Loucy (cell line): ENCODE data around the gene DMWD.

Experiments
- H2AFZ ChIP-seq: fragments of 200-600 bp; sonication (generic); 2 replicates; pipeline ENCODE4 v1.6.0; 2016; ENCODE audit warnings: antibody characterized with exemption, mild to moderate bottlenecking, low read length, moderate library complexity
- H3F3A ChIP-seq: fragments of 200-600 bp; 2 replicates; pipeline ENCODE4 v1.6.0; 2016; ENCODE audit warnings: antibody characterized with exemption, low read depth, mild to moderate bottlenecking
- H3K27me3 ChIP-seq: fragments of 200-600 bp; sonication (generic); 2 replicates; pipeline ENCODE4 v1.6.1; 2014; ENCODE audit warnings: low read length, mild to moderate bottlenecking; ENCODE audit not compliant: insufficient read depth, poor library complexity, severe bottlenecking
- H3K36me3 ChIP-seq: fragments of 200-600 bp; sonication (generic); 2 replicates; pipeline ENCODE4 v1.6.1; 2016; ENCODE audit warnings: low read length; ENCODE audit not compliant: insufficient read depth
- H3K4me1 ChIP-seq: fragments of 200-600 bp; sonication (generic); 2 replicates; pipeline ENCODE4 v1.5.1; 2014; ENCODE audit warnings: low read length, mild to moderate bottlenecking; ENCODE audit not compliant: insufficient read depth, poor library complexity, severe bottlenecking
- H3K4me2 ChIP-seq: fragments of 200-600 bp; sonication (generic); 2 replicates; pipeline ENCODE4 v1.6.0; 2014; ENCODE audit warnings: antibody characterized with exemption, low read length, low read depth, mild to moderate bottlenecking; ENCODE audit not compliant: poor library complexity, severe bottlenecking
- H3K4me3 ChIP-seq: fragments of 200-600 bp; sonication (generic); 2 replicates; pipeline ENCODE4 v1.5.1; 2014; ENCODE audit warnings: low read length, mild to moderate bottlenecking, mixed read lengths; ENCODE audit not compliant: poor library complexity, severe bottlenecking
- H3K79me2 ChIP-seq: fragments of 200-600 bp; sonication (generic); 2 replicates; pipeline ENCODE4 v1.6.1; 2014; ENCODE audit warnings: low read length; ENCODE audit not compliant: insufficient read depth
- H3K9ac ChIP-seq: fragments of 200-600 bp; sonication (generic); 2 replicates; pipeline ENCODE4 v1.6.0; 2014; ENCODE audit warnings: mild to moderate bottlenecking, low read depth, low read length, moderate library complexity; ENCODE audit not compliant: poor library complexity, severe bottlenecking
- H3K9me2 ChIP-seq: fragments of 200-600 bp; sonication (generic); replicated peaks from 2 replicates; pipeline ENCODE4 v1.6.1; 2016; ENCODE audit warnings: low read depth, low read length, mixed read lengths
- H3K9me3 ChIP-seq: fragments of 200-600 bp; sonication (generic); 2 replicates; pipeline ENCODE4 v1.6.1; 2014; ENCODE audit warnings: mild to moderate bottlenecking, antibody characterized with exemption, low read length, low read depth; ENCODE audit not compliant: insufficient read depth
- H4K20me1 ChIP-seq: fragments of 200-600 bp; sonication (generic); 2 replicates; pipeline ENCODE4 v1.6.0; 2014; ENCODE audit warnings: antibody characterized with exemption, low read length, mild to moderate bottlenecking; ENCODE audit not compliant: insufficient read depth, poor library complexity, severe bottlenecking
- CTCF ChIP-seq: fragments of 200-600 bp; sonication (generic); conservative IDR thresholded peaks from 2 replicates; pipeline ENCODE4 v1.5.1; 2014; ENCODE audit warnings: mild to moderate bottlenecking, antibody characterized with exemption, low read length
- EZH2phosphoT487 ChIP-seq: fragments of 200-600 bp; IDR thresholded peaks from 2 replicates; pipeline ENCODE4 v1.6.1; 2018; ENCODE audit warnings: antibody characterized with exemption, mild to moderate bottlenecking, moderate library complexity, borderline replicate concordance

DMWD gene

GRCh38 chr19:45822716-45823115, 30.1 kb upstream of the DMWD start:
- no peak overlapping the region for H3K9ac ChIP-seq
- no peak overlapping the region for H3K4me2 ChIP-seq
- no peak for TF ChIP-seq CTCF
- TF ChIP-seq EZH2phosphoT487: no peak
- no peaks in the 10 kb centered on the region for H3K9me2 ChIP-seq
- no peaks in the 10 kb centered on the region for H3F3A ChIP-seq
- no peaks in the 10 kb centered on the region for H3K79me2 ChIP-seq
- no peaks in the 10 kb centered on the region for H3K9me3 ChIP-seq
- peaks cover 2% of the 10 kb centered on the region for H4K20me1 ChIP-seq
- no peak overlapping the region for H2AFZ ChIP-seq
- no peaks in the 10 kb centered on the region for H3K4me1 ChIP-seq
- H3K4me3 ChIP-seq: no peak overlapping the region
- H3K27me3 ChIP-seq: no peaks in the 10 kb centered on the region
- peaks cover 54% of the 10 kb centered on the region; the same call in 1 of the 2 replicates for H3K36me3 ChIP-seq

- no peaks in the 10 kb centered on the region for H3K27me3 ChIP-seq
- H3F3A ChIP-seq: no peaks in the 10 kb centered on the region
- peaks cover 2% of the 10 kb centered on the region for H4K20me1 ChIP-seq
- no peaks in the 10 kb centered on the region for H3K9me3 ChIP-seq
- H3K9ac ChIP-seq: no peak overlapping the region
- no peak overlapping the region for H2AFZ ChIP-seq
- no peaks in the 10 kb centered on the region for H3K79me2 ChIP-seq
- peaks cover 42% of the 10 kb centered on the region; the same call in 1 of the 2 replicates for H3K36me3 ChIP-seq
- TF ChIP-seq EZH2phosphoT487 (no peak), CTCF (no peak)
- no peak overlapping the region for H3K4me2 ChIP-seq
- no peak overlapping the region for H3K4me3 ChIP-seq
- H3K4me1 ChIP-seq: no peaks in the 10 kb centered on the region
- H3K9me2 ChIP-seq: no peaks in the 10 kb centered on the region
These were observed 28.9 kb upstream of the DMWD start for GRCh38 chr19:45821570-45821969.

- Histone ChIP-seq H3K36me3 (peaks cover 38% of the 10 kb centered on the region; the same call in 1 of the 2 replicates), H4K20me1 (peaks cover 2% of the 10 kb centered on the region), H3K9ac (no peak overlapping the region), H3K4me3 (no peak overlapping the region), H3K4me2 (no peak overlapping the region), H3K9me2 (no peaks in the 10 kb centered on the region), H3K27me3 (no peaks in the 10 kb centered on the region), H3K4me1 (no peaks in the 10 kb centered on the region), H3F3A (no peaks in the 10 kb centered on the region), H3K79me2 (no peaks in the 10 kb centered on the region), H2AFZ (no peak overlapping the region), H3K9me3 (no peaks in the 10 kb centered on the region)
- TF ChIP-seq CTCF: no peak
- no peak for TF ChIP-seq EZH2phosphoT487
These were observed 28.5 kb upstream of the DMWD start for GRCh38 chr19:45821103-45821521.
